PFSK-1 (cell line): ENCODE results near the gene AMBRA1.

Experiments used
- POLR2AphosphoS5 ChIP-seq: IDR thresholded peaks from 2 replicates; pipeline ENCODE4 v1.6.1; 2012; ENCODE audit warnings: low read depth, mild to moderate bottlenecking, control low read depth, low read length, moderate library complexity
- SIN3A ChIP-seq: IDR thresholded peaks from 2 replicates; pipeline ENCODE4 v1.6.1; 2012; ENCODE audit warnings: mild to moderate bottlenecking, low read length, moderate library complexity, borderline replicate concordance; ENCODE audit not compliant: insufficient read depth
- TF ChIP-seq, protein P1 (sequence below), 2 experiments: IDR thresholded peaks; 2 replicates each; pipeline versions ENCODE4 v1.6.1 to v1.8.0; 2011 to 2012; ENCODE audit warnings: low read depth in 2 of 2, low read length in 2 of 2, control low read depth in 1 of 2, inconsistent platforms in 1 of 2, mild to moderate bottlenecking in 1 of 2, moderate library complexity in 1 of 2; ENCODE audit not compliant: insufficient read depth in 1 of 2

- TF ChIP-seq POLR2AphosphoS5 = no peak
- TF ChIP-seq, protein P1, sequence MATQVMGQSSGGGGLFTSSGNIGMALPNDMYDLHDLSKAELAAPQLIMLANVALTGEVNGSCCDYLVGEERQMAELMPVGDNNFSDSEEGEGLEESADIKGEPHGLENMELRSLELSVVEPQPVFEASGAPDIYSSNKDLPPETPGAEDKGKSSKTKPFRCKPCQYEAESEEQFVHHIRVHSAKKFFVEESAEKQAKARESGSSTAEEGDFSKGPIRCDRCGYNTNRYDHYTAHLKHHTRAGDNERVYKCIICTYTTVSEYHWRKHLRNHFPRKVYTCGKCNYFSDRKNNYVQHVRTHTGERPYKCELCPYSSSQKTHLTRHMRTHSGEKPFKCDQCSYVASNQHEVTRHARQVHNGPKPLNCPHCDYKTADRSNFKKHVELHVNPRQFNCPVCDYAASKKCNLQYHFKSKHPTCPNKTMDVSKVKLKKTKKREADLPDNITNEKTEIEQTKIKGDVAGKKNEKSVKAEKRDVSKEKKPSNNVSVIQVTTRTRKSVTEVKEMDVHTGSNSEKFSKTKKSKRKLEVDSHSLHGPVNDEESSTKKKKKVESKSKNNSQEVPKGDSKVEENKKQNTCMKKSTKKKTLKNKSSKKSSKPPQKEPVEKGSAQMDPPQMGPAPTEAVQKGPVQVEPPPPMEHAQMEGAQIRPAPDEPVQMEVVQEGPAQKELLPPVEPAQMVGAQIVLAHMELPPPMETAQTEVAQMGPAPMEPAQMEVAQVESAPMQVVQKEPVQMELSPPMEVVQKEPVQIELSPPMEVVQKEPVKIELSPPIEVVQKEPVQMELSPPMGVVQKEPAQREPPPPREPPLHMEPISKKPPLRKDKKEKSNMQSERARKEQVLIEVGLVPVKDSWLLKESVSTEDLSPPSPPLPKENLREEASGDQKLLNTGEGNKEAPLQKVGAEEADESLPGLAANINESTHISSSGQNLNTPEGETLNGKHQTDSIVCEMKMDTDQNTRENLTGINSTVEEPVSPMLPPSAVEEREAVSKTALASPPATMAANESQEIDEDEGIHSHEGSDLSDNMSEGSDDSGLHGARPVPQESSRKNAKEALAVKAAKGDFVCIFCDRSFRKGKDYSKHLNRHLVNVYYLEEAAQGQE (IDR thresholded peaks at IDR 0.05; ENCODE audit: insufficient read depth in 1 of 2, low read depth in 2 of 2, low read length in 2 of 2) = no peak
- TF ChIP-seq SIN3A = no peak
These were observed 31.3 kb downstream of the AMBRA1 start for GRCh38 chr11:46562527-46562926.
